Transverse colon (tissue), 4 donors: ENCODE measurements around the gene INPP5J. TPM values are rescaled to one million over a fixed set of nuclear protein-coding genes. Genes with fewer than 3 reads are reported as not detected.

ENCODE experiments used
- DNase-seq: peaks from one replicate; pipeline ENCODE4 v3.0.0-alpha.2; 2019
- H3K27ac ChIP-seq, 4 donors: fragments of 200-600 bp; sonication (generic); 2 replicates each; pipeline ENCODE4 v1.5.1; 2016 to 2018; ENCODE audit warnings: inconsistent platforms in 4 of 4
- H3K27me3 ChIP-seq: fragments of 200-600 bp; sonication (generic); 2 replicates; pipeline ENCODE4 v1.5.1; 2017; ENCODE audit warnings: inconsistent platforms
- H3K36me3 ChIP-seq, 4 donors: fragments of 200-600 bp; sonication (generic); 2 replicates each; pipeline ENCODE4 v1.5.1; 2017 to 2019; ENCODE audit warnings: inconsistent platforms in 4 of 4
- H3K4me1 ChIP-seq, 4 donors: fragments of 200-600 bp; sonication (generic); 2 replicates each; pipeline ENCODE4 v1.5.1; 2017 to 2020; ENCODE audit warnings: inconsistent platforms in 4 of 4
- H3K4me3 ChIP-seq, 4 donors: fragments of 200-600 bp; sonication (generic); 1 replicate in 1 of 4; 2 replicates in 3 of 4; pipeline versions ENCODE4 v1.5.1 to v1.6.1; 2017 to 2019; ENCODE audit warnings: inconsistent platforms in 4 of 4
- H3K9me3 ChIP-seq, 2 donors: fragments of 200-600 bp; sonication (generic); 2 replicates each; pipeline ENCODE4 v1.5.1; 2017 to 2019; ENCODE audit warnings: inconsistent platforms in 2 of 2
- EP300 ChIP-seq: sonication (generic); formaldehyde crosslinking; IDR thresholded peaks from one replicate; pipeline ENCODE4 v1.6.1; 2017; ENCODE audit warnings: antibody characterized with exemption, low read depth
- POLR2A ChIP-seq: fragments of 450-650 bp; IDR thresholded peaks from one replicate; pipeline ENCODE4 v1.6.1; 2016; ENCODE audit warnings: antibody characterized with exemption, mild to moderate bottlenecking, moderate library complexity
- POLR2AphosphoS5 ChIP-seq, 3 donors: sonication (generic); formaldehyde crosslinking; IDR thresholded peaks; one replicate each; pipeline ENCODE4 v1.6.1; 2016; ENCODE audit warnings: antibody characterized with exemption in 3 of 3
- WGBS, 2 donors: methylation state at CpG; one replicate each; pipeline ENCODE4 v1.1.5; 2018; ENCODE audit warnings: low coverage in 1 of 2; 5-methylcytosine and 5-hydroxymethylcytosine counted together
- in situ Hi-C, 4 donors: fragments of 200-750 bp; cut with MboI; loops; one replicate each; pipeline versions ENCODE4 v1.15.0 to v1.15.1; 2017; ENCODE audit warnings: low sequenced_read_pairs in 3 of 4, low pct_ligation_motif_present in 1 of 4, low pct_unique_long_range_greater_than_20kb in 1 of 4
- intact Hi-C: fragments of 100-400 bp; cut with DNase I; formaldehyde crosslinking; loops from one replicate; pipeline ENCODE4 v1.15.1; 2023; ENCODE audit warnings: low total_unique reads
- total RNA-seq, 4 donors: library from RNA; depleted of rRNA; stranded (reverse); fragments of >200 nt; gene quantifications; one replicate each; pipeline ENCODE4 v1.1.0, GENCODE V29; 2016
- TF ChIP-seq, protein P1 (sequence below), 5 experiments: fragments of 200-600 bp in 3 of 5; fragments of 450-650 bp in 2 of 5; sonication (generic) in 3 of 5; IDR thresholded peaks; 1 replicate in 2 of 5; 2 replicates in 3 of 5; pipeline ENCODE4 v1.5.1; 2016 to 2017; ENCODE audit warnings: antibody characterized with exemption in 5 of 5, inconsistent platforms in 3 of 5, mild to moderate bottlenecking in 2 of 5, moderate library complexity in 1 of 5

INPP5J gene
- total RNA-seq, 4 donors from 2014 or later: 22.4 to 51.2 (median 30.8) TPM

DNA sequence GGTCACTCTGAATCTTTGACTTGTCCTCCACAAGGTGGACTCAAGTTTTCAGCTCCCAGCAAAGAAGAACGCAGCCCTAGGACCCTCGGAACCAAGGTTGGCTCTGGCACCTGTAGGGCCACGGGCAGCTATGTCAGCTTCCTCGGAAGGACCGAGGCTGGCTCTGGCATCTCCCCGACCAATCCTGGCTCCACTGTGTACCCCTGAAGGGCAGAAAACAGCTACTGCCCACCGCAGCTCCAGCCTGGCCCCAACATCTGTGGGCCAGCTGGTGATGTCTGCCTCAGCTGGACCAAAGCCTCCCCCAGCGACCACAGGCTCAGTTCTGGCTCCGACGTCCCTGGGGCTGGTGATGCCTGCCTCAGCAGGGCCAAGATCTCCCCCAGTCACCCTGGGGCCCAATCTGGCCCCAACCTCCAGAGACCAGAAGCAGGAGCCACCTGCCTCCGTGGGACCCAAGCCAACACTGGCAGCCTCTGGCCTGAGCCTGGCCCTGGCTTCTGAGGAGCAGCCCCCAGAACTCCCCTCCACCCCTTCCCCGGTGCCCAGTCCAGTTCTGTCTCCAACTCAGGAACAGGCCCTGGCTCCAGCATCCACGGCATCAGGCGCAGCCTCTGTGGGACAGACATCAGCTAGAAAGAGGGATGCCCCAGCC is 2.2 kb downstream of the INPP5J start:
- intact Hi-C loops: no loop called here
- Histone ChIP-seq H3K27me3 (no peaks in the 10 kb centered on the region), H3K9me3 (no peaks in the 10 kb centered on the region), H3K36me3 (no peaks in the 10 kb centered on the region), H3K4me1 (peaks cover 11 to 21% (median 16%) of the 10 kb centered on the region in 4 donors), H3K4me3 (no peak overlapping the region), H3K27ac (no peak overlapping the region)
- in situ Hi-C loops: no loop called here
- no peak for TF ChIP-seq POLR2AphosphoS5 (IDR thresholded peaks at IDR 0.05)
- TF ChIP-seq, protein P1, sequence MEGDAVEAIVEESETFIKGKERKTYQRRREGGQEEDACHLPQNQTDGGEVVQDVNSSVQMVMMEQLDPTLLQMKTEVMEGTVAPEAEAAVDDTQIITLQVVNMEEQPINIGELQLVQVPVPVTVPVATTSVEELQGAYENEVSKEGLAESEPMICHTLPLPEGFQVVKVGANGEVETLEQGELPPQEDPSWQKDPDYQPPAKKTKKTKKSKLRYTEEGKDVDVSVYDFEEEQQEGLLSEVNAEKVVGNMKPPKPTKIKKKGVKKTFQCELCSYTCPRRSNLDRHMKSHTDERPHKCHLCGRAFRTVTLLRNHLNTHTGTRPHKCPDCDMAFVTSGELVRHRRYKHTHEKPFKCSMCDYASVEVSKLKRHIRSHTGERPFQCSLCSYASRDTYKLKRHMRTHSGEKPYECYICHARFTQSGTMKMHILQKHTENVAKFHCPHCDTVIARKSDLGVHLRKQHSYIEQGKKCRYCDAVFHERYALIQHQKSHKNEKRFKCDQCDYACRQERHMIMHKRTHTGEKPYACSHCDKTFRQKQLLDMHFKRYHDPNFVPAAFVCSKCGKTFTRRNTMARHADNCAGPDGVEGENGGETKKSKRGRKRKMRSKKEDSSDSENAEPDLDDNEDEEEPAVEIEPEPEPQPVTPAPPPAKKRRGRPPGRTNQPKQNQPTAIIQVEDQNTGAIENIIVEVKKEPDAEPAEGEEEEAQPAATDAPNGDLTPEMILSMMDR (IDR thresholded peaks at IDR 0.05): no peak
- no peak for TF ChIP-seq POLR2A
- no peak for TF ChIP-seq EP300
- 81% methylated on average over 13 of the region's 14 CpGs; no CpG with 5 or more reads in 1 of the 2 donors for WGBS, 2 donors
- DNase-seq: no peak

DNA sequence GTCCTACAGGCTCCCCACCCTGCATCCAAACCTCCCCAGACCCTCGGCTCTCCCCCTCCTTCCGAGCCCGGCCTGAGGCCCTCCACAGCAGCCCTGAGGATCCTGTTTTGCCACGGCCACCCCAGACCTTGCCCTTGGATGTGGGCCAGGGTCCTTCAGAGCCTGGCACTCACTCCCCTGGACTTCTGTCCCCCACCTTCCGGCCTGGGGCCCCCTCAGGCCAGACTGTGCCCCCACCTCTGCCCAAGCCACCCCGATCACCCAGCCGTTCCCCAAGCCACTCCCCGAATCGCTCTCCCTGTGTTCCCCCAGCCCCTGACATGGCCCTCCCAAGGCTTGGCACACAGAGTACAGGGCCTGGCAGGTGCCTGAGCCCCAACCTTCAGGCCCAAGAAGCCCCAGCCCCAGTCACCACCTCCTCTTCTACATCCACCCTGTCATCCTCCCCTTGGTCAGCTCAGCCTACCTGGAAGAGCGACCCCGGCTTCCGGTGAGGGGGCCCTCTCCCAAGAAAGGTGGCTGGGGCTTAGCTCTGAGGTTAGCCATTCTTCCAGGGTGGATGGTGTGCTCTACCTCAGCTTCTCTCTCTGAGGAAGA is 2.9 kb downstream of the INPP5J start:
- Histone ChIP-seq H3K36me3 (no peaks in the 10 kb centered on the region), H3K4me1 (peaks cover 11 to 21% (median 16%) of the 10 kb centered on the region in 4 donors), H3K27ac (no peak overlapping the region), H3K27me3 (no peaks in the 10 kb centered on the region), H3K4me3 (no peak overlapping the region), H3K9me3 (no peaks in the 10 kb centered on the region)
- no peak for DNase-seq
- intact Hi-C loops: no loop called here
- 76 to 83% methylated on average over 9 to 12 of the region's 12 CpGs for WGBS, 2 donors
- TF ChIP-seq POLR2AphosphoS5 (IDR thresholded peaks at IDR 0.05) (no peak), POLR2A (no peak), EP300 (no peak)
- TF ChIP-seq, protein P1 (IDR thresholded peaks at IDR 0.05): no peak
- in situ Hi-C loops: no loop called here

DNA sequence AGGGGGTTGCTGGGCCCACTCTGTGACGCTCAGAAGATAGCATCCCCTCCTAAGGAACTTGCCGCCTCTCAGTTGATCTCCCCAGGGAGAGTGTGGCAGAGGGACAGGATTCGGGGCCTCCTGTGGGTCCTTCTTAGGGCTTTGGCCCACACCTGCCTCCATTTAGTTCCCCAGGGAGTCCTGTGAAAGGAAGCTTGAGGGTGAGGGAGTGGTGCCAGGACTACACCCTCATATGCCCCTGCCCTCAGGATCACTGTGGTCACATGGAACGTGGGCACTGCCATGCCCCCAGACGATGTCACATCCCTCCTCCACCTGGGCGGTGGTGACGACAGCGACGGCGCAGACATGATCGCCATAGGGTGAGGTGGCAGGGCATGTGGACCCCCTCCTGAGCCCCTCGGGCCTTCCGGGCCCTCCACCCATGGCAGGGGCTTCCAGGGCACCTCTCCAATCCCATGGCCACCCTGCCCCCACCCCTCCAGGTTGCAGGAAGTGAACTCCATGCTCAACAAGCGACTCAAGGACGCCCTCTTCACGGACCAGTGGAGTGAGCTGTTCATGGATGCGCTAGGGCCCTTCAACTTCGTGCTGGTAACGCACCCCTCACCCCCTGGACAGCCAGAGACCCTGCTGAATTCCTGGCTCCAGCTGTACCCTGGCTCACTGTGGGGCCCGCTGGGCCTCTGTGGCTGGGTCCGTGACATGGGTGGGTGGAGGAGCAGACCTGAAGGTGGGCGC is 3.5 kb downstream of the INPP5J start:
- intact Hi-C loops: no loop called here
- TF ChIP-seq POLR2AphosphoS5 (IDR thresholded peaks at IDR 0.05) (no peak), POLR2A (no peak), EP300 (no peak)
- TF ChIP-seq, protein P1 (IDR thresholded peaks at IDR 0.05): no peak
- Histone ChIP-seq H3K27ac (no peak overlapping the region), H3K27me3 (no peaks in the 10 kb centered on the region), H3K4me1 (peaks cover 11 to 21% (median 16%) of the 10 kb centered on the region in 4 donors), H3K4me3 (no peak overlapping the region), H3K36me3 (no peaks in the 10 kb centered on the region), H3K9me3 (no peaks in the 10 kb centered on the region)
- WGBS, 2 donors: 83% methylated on average over 22 of the region's 22 CpGs; no CpG with 5 or more reads in 1 of the 2 donors
- in situ Hi-C loops: no loop called here
- no peak for DNase-seq

DNA sequence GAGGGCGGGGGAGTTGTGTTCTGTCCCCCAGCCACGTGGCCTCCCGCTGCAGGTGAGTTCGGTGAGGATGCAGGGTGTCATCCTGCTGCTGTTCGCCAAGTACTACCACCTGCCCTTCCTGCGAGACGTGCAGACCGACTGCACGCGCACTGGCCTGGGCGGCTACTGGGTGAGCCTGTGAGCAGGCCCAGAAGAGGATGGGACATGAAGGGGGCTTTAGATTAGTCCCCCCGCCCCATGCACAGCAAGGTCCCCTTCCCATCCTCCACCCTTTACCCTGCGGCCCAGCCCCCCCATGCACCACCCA is 4.1 kb downstream of the INPP5J start:
- Histone ChIP-seq H3K9me3 (no peaks in the 10 kb centered on the region), H3K4me3 (no peak overlapping the region), H3K4me1 (peaks cover 8 to 21% (median 16%) of the 10 kb centered on the region in 4 donors), H3K36me3 (no peaks in the 10 kb centered on the region), H3K27me3 (no peaks in the 10 kb centered on the region), H3K27ac (no peak overlapping the region)
- intact Hi-C loops (no loop called here), in situ Hi-C loops (no loop called here)
- 84 to 100% methylated on average over 1 to 12 of the region's 13 CpGs for WGBS, 2 donors
- TF ChIP-seq POLR2A: no peak
- TF ChIP-seq EP300: no peak
- no peak for DNase-seq
